GM12878 (cell line): Measurements from ENCODE around the gene USP31.

Experiments used
- CHD2 ChIP-seq: IDR thresholded peaks from 2 replicates; pipeline ENCODE4 v1.6.1; 2011; ENCODE audit warnings: low read depth, low read length, improper control_type of control experiment, borderline replicate concordance
- EZH2 ChIP-seq: IDR thresholded peaks from 2 replicates; pipeline ENCODE4 v1.6.1; 2012; ENCODE audit warnings: low read depth, mild to moderate bottlenecking, control low read depth, inconsistent platforms, low read length, borderline replicate concordance; ENCODE audit not compliant: control insufficient read depth
- MTA3 ChIP-seq: IDR thresholded peaks from 2 replicates; pipeline ENCODE4 v1.6.1; 2012; ENCODE audit warnings: low read length, inconsistent platforms, borderline replicate concordance
- NFIC ChIP-seq: IDR thresholded peaks from 2 replicates; pipeline ENCODE4 v1.6.1; 2012; ENCODE audit warnings: low read depth, mild to moderate bottlenecking, inconsistent platforms, low read length, moderate library complexity
- TF ChIP-seq, protein P1 (sequence below), 3 experiments: IDR thresholded peaks in 2 of 3; conservative IDR thresholded peaks in 1 of 3; 2 replicates each; pipeline ENCODE4 v1.5.1; 2011; ENCODE audit warnings: low read depth in 3 of 3, low read length in 3 of 3, mild to moderate bottlenecking in 3 of 3, control low read depth in 2 of 3, moderate library complexity in 2 of 3, inconsistent platforms in 1 of 3, mixed read lengths in 1 of 3; ENCODE audit not compliant: control insufficient read depth in 2 of 3, insufficient read depth in 1 of 3; ENCODE audit errors: extremely low read depth in 1 of 3
- TF ChIP-seq, protein P2 (sequence below): IDR thresholded peaks from 2 replicates; pipeline ENCODE4 v1.6.1; 2012; ENCODE audit warnings: mild to moderate bottlenecking, low read depth, low read length

DNA sequence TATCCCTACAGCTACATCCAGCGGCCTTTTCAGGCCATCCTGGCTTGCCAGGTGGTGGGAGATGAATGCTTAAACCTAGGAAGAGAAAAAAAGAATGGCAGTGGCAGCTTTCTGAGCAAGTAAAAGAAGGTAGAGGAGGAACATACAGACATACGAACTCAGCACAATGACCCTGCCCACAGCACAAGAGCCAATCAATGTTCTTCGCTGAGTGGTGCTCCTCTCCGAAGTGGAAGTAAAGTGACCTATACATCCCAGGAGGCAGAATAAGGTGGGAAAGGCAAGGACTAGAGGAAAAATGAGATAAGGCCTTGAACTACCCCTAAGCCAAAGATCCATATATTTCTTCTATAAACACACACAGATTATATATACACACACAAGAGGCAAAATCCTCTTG lies 28.7 kb downstream of the USP31 start:
- TF ChIP-seq, protein P1, sequence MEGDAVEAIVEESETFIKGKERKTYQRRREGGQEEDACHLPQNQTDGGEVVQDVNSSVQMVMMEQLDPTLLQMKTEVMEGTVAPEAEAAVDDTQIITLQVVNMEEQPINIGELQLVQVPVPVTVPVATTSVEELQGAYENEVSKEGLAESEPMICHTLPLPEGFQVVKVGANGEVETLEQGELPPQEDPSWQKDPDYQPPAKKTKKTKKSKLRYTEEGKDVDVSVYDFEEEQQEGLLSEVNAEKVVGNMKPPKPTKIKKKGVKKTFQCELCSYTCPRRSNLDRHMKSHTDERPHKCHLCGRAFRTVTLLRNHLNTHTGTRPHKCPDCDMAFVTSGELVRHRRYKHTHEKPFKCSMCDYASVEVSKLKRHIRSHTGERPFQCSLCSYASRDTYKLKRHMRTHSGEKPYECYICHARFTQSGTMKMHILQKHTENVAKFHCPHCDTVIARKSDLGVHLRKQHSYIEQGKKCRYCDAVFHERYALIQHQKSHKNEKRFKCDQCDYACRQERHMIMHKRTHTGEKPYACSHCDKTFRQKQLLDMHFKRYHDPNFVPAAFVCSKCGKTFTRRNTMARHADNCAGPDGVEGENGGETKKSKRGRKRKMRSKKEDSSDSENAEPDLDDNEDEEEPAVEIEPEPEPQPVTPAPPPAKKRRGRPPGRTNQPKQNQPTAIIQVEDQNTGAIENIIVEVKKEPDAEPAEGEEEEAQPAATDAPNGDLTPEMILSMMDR (IDR thresholded peaks at IDR 0.05 in 2 of 3, conservative IDR thresholded peaks at IDR 0.05 in 1 of 3; ENCODE audit: control insufficient read depth in 2 of 3, extremely low read depth in 1 of 3, insufficient read depth in 1 of 3, low read depth in 3 of 3, low read length in 3 of 3): no peak
- no peak for TF ChIP-seq MTA3
- TF ChIP-seq, protein P2, sequence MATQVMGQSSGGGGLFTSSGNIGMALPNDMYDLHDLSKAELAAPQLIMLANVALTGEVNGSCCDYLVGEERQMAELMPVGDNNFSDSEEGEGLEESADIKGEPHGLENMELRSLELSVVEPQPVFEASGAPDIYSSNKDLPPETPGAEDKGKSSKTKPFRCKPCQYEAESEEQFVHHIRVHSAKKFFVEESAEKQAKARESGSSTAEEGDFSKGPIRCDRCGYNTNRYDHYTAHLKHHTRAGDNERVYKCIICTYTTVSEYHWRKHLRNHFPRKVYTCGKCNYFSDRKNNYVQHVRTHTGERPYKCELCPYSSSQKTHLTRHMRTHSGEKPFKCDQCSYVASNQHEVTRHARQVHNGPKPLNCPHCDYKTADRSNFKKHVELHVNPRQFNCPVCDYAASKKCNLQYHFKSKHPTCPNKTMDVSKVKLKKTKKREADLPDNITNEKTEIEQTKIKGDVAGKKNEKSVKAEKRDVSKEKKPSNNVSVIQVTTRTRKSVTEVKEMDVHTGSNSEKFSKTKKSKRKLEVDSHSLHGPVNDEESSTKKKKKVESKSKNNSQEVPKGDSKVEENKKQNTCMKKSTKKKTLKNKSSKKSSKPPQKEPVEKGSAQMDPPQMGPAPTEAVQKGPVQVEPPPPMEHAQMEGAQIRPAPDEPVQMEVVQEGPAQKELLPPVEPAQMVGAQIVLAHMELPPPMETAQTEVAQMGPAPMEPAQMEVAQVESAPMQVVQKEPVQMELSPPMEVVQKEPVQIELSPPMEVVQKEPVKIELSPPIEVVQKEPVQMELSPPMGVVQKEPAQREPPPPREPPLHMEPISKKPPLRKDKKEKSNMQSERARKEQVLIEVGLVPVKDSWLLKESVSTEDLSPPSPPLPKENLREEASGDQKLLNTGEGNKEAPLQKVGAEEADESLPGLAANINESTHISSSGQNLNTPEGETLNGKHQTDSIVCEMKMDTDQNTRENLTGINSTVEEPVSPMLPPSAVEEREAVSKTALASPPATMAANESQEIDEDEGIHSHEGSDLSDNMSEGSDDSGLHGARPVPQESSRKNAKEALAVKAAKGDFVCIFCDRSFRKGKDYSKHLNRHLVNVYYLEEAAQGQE: no peak
- TF ChIP-seq EZH2: no peak
- no peak for TF ChIP-seq NFIC
- no peak for TF ChIP-seq CHD2
